DND-41 (cell line): ENCODE measurements around the gene CUBN.

Source experiments
- ATAC-seq: fragments of 200-7000 bp; cut with Tn5 transposase; 3 replicates; pipeline ENCODE4 v1.9.1; 2021; ENCODE audit warnings: low read depth; ENCODE audit not compliant: insufficient read depth
- DNase-seq: peaks from one replicate; pipeline ENCODE4 v3.0.0-alpha.2; 2020
- H2AFZ ChIP-seq: 2 replicates; pipeline ENCODE4 v1.6.0; 2012; ENCODE audit warnings: low read depth, low read length
- H3K27ac ChIP-seq: 2 replicates; pipeline ENCODE4 v1.5.1; 2012; ENCODE audit warnings: low read length, inconsistent platforms
- H3K27me3 ChIP-seq: fragments of 200-600 bp; sonication (generic); 2 replicates; pipeline ENCODE4 v1.6.0; 2012; ENCODE audit warnings: low read length, mild to moderate bottlenecking, inconsistent platforms; ENCODE audit not compliant: insufficient read depth, poor library complexity
- H3K36me3 ChIP-seq: 2 replicates; pipeline ENCODE4 v1.5.1; 2012; ENCODE audit warnings: low read length, inconsistent platforms; ENCODE audit not compliant: insufficient read depth
- H3K4me1 ChIP-seq: 2 replicates; pipeline ENCODE4 v1.5.1; 2012; ENCODE audit warnings: mild to moderate bottlenecking, low read length; ENCODE audit not compliant: insufficient read depth
- H3K4me2 ChIP-seq: 2 replicates; pipeline ENCODE4 v1.6.0; 2012; ENCODE audit warnings: mild to moderate bottlenecking, moderate library complexity, low read length, inconsistent platforms; ENCODE audit not compliant: insufficient read depth
- H3K4me3 ChIP-seq, 2 experiments: fragments of 200-600 bp in 1 of 2; shearing (Covaris generic) in 1 of 2; 2 replicates each; pipeline ENCODE4 v1.5.1; 2012 to 2016; ENCODE audit warnings: inconsistent platforms in 2 of 2, low read length in 2 of 2, mild to moderate bottlenecking in 2 of 2, low read depth in 1 of 2, moderate library complexity in 1 of 2
- H3K79me2 ChIP-seq: 2 replicates; pipeline ENCODE4 v1.6.0; 2012; ENCODE audit warnings: low read length, inconsistent platforms; ENCODE audit not compliant: insufficient read depth
- H3K9ac ChIP-seq: 2 replicates; pipeline ENCODE4 v1.6.0; 2012; ENCODE audit warnings: low read depth, mild to moderate bottlenecking, inconsistent platforms, low read length, moderate library complexity
- H3K9me3 ChIP-seq: 2 replicates; pipeline ENCODE4 v1.5.1; 2012; ENCODE audit warnings: low read length, moderate library complexity, mild to moderate bottlenecking, inconsistent platforms; ENCODE audit not compliant: insufficient read depth, severe bottlenecking
- H4K20me1 ChIP-seq: 2 replicates; pipeline ENCODE4 v1.6.0; 2012; ENCODE audit warnings: low read length; ENCODE audit not compliant: insufficient read depth
- CTCF ChIP-seq: IDR thresholded peaks from 2 replicates; pipeline ENCODE4 v1.5.1; 2012; ENCODE audit warnings: borderline replicate concordance, low read length, moderate library complexity, mild to moderate bottlenecking; ENCODE audit not compliant: poor library complexity, severe bottlenecking; ENCODE audit errors: extremely low read depth
- EZH2 ChIP-seq: IDR thresholded peaks from 3 replicates; pipeline ENCODE4 v1.6.1; 2012; ENCODE audit warnings: borderline replicate concordance, low read depth, mild to moderate bottlenecking, moderate library complexity, low read length, inconsistent platforms; ENCODE audit not compliant: severe bottlenecking

CUBN gene

GRCh38 chr10:17122052-17122451, 7.6 kb downstream of the CUBN start:
- DNase-seq (no peak), ATAC-seq (no peak)
- Histone ChIP-seq H3K9ac (no peak overlapping the region), H3K4me2 (no peak overlapping the region), H3K4me1 (no peaks in the 10 kb centered on the region), H4K20me1 (no peaks in the 10 kb centered on the region), H3K4me3 (no peak overlapping the region), H2AFZ (no peak overlapping the region), H3K27ac (no peak overlapping the region), H3K36me3 (no peaks in the 10 kb centered on the region), H3K79me2 (no peaks in the 10 kb centered on the region), H3K9me3 (no peaks in the 10 kb centered on the region), H3K27me3 (no peaks in the 10 kb centered on the region)
- TF ChIP-seq EZH2 (no peak), CTCF (no peak)

- ATAC-seq: no peak
Measured at GRCh38 chr10:17120694-17121093, 8.9 kb downstream of the CUBN start.

GRCh38 chr10:17119845-17120244, 9.8 kb downstream of the CUBN start:
- no peak overlapping the region for H3K4me2 ChIP-seq
- no peak for ATAC-seq
- TF ChIP-seq CTCF (no peak), EZH2 (no peak)
- H3K9ac ChIP-seq: no peak overlapping the region
- H3K4me3 ChIP-seq: no peak overlapping the region
- no peaks in the 10 kb centered on the region for H3K36me3 ChIP-seq
- H3K27ac ChIP-seq: no peak overlapping the region
- no peaks in the 10 kb centered on the region for H3K27me3 ChIP-seq
- no peak for DNase-seq
- H2AFZ ChIP-seq: no peak overlapping the region
- no peaks in the 10 kb centered on the region for H3K79me2 ChIP-seq
- no peaks in the 10 kb centered on the region for H3K9me3 ChIP-seq
- no peaks in the 10 kb centered on the region for H3K4me1 ChIP-seq
- no peaks in the 10 kb centered on the region for H4K20me1 ChIP-seq

More at GRCh38 chr10:17120694-17121093, 8.9 kb downstream of the CUBN start:
- H3K9ac ChIP-seq: no peak overlapping the region
- H3K79me2 ChIP-seq: no peaks in the 10 kb centered on the region
- TF ChIP-seq EZH2: no peak
- H3K9me3 ChIP-seq: no peaks in the 10 kb centered on the region
- DNase-seq: no peak
- no peak overlapping the region for H3K4me3 ChIP-seq
- no peak overlapping the region for H2AFZ ChIP-seq
- H4K20me1 ChIP-seq: no peaks in the 10 kb centered on the region
- no peaks in the 10 kb centered on the region for H3K27me3 ChIP-seq
- no peaks in the 10 kb centered on the region for H3K4me1 ChIP-seq
- no peaks in the 10 kb centered on the region for H3K36me3 ChIP-seq
- no peak overlapping the region for H3K4me2 ChIP-seq
- H3K27ac ChIP-seq: no peak overlapping the region

- Histone ChIP-seq H3K4me2 (no peak overlapping the region), H3K9ac (no peak overlapping the region), H2AFZ (no peak overlapping the region), H3K27ac (no peak overlapping the region), H3K9me3 (no peaks in the 10 kb centered on the region), H3K4me3 (no peak overlapping the region), H3K4me1 (no peaks in the 10 kb centered on the region), H3K36me3 (no peaks in the 10 kb centered on the region), H4K20me1 (no peaks in the 10 kb centered on the region), H3K27me3 (no peaks in the 10 kb centered on the region), H3K79me2 (no peaks in the 10 kb centered on the region)
- TF ChIP-seq EZH2: no peak
- no peak for TF ChIP-seq CTCF
- DNase-seq (no peak), ATAC-seq (no peak)
Measured at GRCh38 chr10:17116193-17116592, 13.4 kb downstream of the CUBN start.
